GM12873 (cell line): ENCODE data around the gene CLSTN2.

Experiments used
- TF ChIP-seq, protein P1 (sequence below): IDR thresholded peaks from 2 replicates; pipeline ENCODE4 v1.5.1; 2012; ENCODE audit warnings: low read depth, mild to moderate bottlenecking, moderate library complexity, low read length, control low read depth; ENCODE audit not compliant: insufficient read depth; ENCODE audit errors: missing control alignments

The CLSTN2 gene

DNA sequence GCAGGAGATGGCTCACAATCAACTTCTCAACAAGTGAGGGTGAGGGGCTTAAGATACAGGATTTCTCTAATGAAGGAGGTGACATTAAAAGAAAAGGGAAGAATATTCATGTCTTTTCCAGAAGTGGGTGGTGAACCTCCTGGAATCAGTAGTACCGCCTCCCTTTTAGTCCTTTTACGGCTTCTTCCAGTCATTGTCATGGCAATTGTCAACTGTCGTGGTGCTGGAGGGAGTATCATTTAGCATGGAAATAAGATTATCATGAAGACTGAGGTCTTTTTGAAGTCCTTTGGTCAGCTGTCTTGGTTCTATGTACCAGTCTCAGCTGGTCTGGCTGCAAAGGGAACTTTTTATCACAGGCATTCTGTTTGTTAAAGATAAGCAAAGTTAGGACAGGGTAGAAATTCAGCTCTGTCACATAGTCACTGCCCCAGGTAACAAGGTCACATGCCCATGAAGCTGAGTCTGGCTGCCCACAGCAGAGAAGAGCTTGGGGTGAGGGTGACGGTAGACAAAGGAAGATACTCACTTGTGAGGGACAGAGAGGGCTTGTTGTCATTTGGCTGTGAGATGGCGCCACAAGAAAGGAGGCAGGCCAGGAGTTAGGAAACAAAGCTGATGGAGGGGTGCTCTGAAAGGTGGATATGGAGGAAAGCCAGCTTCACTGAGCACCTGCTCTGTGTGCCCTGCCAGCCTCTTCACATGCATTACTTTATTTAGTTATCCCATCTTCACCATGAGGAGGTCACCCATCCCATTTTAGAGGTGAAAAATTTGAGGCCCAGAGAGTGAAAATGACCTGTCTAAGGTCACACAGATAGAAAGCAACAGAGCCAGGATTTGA lies 514.6 kb downstream of the CLSTN2 start:
- TF ChIP-seq, protein P1, sequence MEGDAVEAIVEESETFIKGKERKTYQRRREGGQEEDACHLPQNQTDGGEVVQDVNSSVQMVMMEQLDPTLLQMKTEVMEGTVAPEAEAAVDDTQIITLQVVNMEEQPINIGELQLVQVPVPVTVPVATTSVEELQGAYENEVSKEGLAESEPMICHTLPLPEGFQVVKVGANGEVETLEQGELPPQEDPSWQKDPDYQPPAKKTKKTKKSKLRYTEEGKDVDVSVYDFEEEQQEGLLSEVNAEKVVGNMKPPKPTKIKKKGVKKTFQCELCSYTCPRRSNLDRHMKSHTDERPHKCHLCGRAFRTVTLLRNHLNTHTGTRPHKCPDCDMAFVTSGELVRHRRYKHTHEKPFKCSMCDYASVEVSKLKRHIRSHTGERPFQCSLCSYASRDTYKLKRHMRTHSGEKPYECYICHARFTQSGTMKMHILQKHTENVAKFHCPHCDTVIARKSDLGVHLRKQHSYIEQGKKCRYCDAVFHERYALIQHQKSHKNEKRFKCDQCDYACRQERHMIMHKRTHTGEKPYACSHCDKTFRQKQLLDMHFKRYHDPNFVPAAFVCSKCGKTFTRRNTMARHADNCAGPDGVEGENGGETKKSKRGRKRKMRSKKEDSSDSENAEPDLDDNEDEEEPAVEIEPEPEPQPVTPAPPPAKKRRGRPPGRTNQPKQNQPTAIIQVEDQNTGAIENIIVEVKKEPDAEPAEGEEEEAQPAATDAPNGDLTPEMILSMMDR: no peak

DNA sequence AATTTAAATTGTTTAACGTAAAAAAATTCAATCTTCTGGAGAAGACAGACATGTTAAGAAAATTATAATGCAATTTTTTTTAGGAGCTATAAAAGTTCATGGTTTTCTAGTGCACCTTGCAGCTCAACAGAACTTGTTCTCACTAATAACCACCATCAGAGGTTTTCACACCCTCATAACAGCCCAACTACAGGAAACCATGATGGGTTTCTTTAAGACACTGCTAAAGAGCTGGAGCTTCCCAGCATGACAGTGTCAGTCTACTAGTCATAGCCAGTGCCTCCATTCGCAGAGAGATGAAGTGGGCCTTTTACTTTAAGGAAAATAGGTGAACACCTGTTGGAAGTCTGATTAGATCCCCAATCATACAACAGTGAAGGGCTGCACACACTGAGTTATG lies 518.8 kb downstream of the CLSTN2 start:
- TF ChIP-seq, protein P1: no peak

DNA sequence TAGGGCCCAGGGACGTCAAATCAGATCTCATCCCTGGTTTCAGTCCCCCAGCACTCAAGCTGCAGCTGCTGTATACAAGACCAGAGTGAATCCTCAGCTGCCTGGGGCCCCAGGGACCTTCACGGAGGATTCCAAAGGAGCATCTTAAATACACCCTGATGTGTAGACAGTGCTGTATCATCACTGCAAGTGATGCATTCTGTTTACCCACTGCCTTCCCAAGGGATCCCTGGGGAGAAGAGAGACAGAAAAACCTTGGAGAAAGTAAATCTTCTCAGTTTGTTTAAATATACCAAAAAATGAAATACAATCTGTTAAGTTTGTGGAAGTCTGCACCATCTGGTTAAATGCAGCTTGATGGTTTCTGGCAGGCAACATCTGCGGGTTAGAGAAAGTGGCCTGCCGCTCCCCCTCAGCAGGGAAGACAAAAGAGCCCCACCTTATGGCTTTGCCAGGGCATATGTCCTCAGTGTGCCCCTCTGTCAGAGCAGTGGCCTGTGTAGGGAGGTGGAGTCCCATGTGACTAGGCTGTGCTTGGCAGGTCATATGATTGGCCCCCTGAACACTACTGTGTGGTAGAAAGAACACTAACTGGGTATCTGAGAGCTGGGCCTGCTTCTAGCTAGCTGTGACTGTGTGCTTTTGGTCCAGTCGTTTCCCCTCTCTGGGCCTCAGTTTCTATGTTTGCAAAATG lies 520.7 kb downstream of the CLSTN2 start:
- TF ChIP-seq, protein P1: no peak

- TF ChIP-seq, protein P1: no peak
These were observed 522.0 kb downstream of the CLSTN2 start for GRCh38 chr3:140456974-140457373.

GRCh38 chr3:140459462-140459861 lies 524.5 kb downstream of the CLSTN2 start:
- TF ChIP-seq, protein P1: no peak

DNA sequence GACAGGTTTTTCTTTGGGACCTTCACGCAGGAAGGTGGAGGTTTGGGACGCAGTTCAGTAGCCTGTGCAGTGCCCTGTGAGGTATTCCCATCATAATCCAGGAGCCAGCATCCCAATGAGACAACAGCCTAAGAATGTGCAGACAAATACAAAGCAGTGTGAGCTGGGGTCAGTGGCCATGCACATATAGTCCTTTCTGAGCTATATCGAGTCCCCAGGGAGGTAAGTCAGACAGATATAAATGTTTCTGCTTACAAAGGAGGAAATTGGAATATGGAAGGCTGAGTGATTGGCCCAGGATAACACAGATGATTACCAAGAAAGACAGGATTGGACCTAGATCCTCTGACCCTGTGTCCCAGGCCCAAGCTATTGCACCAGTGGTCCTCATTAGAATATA lies 526.3 kb downstream of the CLSTN2 start:
- TF ChIP-seq, protein P1: no peak

GRCh38 chr3:140463355-140463754 lies 528.4 kb downstream of the CLSTN2 start:
- TF ChIP-seq, protein P1: no peak
